Activated CD8-positive, alpha-beta memory T cell treated with anti-CD3 and anti-CD28 coated beads for 4 hours (primary cell): Measurements from ENCODE around the gene SCLT1.
"Not testable (repeated sequence)": the region's sequence is repeated elsewhere in the genome, so short reads cannot be mapped to it uniquely, and the experiment has no call there.

Source experiments
- DNase-seq, 2 donors: peaks; one replicate each; pipeline ENCODE4 v3.0.0-alpha.2; 2020; ENCODE audit warnings: low read depth in 2 of 2

SCLT1 gene

GRCh38 chr4:129077326-129077725 lies 16.0 kb downstream of the SCLT1 start:
- no peak for DNase-seq

DNA sequence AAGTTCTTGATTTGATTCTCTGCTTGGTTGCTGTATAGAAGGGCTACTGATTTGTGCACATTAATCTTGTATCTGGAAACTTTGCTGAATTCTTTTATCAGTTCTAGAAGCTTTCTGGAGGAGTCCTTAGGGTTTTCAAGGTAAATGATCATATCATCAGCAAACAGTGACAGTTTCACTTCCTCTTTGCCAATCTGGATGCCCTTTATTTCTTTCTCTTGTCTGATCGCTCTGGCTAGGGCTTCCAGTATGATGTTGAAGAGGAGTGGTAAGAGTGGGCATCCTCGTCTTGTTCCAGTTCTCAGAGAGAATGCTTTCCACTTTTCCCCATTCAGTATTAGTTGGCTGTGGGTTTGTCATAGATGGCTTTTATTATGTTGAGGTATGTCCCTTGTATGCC lies 23.8 kb downstream of the SCLT1 start:
- DNase-seq = not testable (repeated sequence)

DNA sequence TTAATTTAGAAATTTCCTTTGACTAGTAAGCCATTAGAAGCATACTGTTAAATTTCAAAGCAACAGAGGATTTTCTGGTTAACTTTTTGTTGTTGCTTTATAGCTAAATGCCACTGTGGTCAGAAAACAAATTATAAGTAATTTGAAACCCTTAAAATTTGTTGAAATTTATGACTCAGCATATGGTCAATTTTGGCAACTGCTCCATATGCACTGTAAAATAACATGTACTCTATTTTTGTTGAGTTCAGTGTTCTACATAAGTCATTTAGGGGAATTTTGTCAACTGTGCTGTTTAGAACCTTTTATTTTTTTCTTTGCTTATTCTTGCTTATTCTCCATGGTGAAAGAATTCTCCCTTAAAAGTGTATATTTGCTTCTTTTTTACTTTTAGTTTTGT lies 28.6 kb downstream of the SCLT1 start:
- no peak for DNase-seq

- no peak for DNase-seq
These were observed 29.7 kb downstream of the SCLT1 start for GRCh38 chr4:129063640-129064039.

DNA sequence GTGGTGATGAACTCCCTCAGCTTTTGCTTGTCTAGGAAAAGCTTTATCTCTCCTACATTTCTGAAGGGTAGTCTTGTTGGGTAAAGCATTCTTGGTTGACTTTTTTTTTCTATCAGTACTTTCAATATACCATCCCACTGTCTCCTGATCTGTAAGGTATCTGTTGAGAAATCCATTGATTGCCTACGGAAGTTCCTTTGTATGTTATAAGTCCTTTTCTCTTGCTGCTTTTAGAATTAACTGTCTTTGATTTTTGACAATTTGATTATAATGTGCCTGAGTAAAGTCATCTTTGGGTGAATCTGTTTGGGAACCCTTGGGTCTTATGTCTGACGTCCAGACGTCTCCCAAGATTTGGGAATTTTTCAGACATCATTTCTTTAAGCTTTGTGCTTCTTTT lies 30.8 kb downstream of the SCLT1 start:
- DNase-seq = no peak

DNA sequence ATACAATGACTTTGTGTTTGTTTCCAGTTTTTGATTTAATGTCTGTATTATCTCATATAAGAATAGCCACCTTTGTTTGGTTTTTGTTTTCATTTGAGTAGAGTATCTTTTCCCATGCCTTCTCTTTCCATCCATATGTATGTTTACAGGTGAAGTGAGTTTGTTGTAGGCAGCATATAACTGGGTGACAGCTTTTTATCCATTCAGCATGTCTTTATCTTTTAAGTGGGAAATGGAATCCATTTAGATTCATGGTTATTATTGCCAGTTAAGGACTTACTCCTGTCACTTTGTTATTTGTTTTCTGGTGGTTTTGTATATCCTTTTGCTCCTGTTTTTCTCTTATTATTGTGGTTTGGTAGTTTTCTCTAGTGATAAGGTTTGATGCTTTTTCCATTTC lies 34.3 kb downstream of the SCLT1 start:
- no peak for DNase-seq

GRCh38 chr4:129046055-129046959 lies 47.0 kb downstream of the SCLT1 start:
- no peak for DNase-seq

DNA sequence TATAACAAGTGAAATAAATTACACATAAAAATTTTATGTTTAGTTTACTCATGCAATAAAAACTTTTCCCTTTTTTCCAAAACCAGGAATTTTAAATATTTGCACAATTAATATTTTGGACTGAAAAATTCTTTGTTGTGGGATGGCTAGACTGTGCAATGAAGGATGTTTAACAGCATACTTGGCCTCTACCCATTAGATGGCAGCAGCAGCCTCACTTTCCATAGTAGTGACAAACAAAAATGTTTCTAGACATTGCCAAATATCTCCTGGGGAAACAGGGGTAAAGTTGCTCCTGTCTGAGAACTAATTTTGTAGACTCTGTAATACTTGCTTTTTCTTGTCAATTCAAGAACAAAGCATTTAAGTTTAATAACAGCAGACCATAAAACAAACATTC lies 49.8 kb downstream of the SCLT1 start:
- no peak for DNase-seq

DNA sequence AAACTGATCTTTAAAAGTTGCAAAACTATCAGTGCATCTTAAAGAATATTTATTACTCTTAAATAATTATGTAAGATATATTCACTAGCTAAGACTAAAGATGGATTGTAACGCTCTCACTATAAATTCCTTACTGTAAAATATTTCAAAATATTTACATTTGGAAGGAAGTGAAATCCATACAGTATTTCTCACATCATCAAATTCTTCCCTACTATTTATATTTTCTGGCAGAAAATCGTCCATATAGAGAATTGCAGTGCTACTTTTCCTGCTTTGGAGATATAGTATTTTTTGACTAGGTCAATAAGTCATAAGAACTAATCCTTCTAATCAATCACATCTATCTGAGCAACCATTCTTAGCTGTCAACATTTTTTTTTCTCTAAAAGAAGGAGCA lies 52.9 kb downstream of the SCLT1 start:
- DNase-seq = no peak

DNA sequence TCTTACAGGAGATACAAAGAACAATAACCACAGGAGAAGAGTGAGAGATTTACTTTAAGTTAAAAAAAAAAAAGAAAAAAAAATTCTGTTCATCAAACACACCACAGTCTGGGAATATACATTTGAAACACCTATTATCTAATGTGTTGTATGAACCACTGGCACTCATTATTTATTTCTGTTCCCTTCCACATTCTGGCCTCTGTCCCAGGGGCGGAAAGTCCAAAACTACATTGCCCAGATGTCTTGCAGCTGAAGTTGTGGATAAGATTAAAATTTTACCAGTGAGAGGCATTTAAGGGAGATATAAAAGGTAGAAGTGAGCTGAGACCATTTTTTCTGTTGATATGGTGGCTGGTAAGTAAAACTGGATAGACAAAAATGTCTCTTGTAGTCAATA lies 56.2 kb downstream of the SCLT1 start:
- no peak for DNase-seq

DNA sequence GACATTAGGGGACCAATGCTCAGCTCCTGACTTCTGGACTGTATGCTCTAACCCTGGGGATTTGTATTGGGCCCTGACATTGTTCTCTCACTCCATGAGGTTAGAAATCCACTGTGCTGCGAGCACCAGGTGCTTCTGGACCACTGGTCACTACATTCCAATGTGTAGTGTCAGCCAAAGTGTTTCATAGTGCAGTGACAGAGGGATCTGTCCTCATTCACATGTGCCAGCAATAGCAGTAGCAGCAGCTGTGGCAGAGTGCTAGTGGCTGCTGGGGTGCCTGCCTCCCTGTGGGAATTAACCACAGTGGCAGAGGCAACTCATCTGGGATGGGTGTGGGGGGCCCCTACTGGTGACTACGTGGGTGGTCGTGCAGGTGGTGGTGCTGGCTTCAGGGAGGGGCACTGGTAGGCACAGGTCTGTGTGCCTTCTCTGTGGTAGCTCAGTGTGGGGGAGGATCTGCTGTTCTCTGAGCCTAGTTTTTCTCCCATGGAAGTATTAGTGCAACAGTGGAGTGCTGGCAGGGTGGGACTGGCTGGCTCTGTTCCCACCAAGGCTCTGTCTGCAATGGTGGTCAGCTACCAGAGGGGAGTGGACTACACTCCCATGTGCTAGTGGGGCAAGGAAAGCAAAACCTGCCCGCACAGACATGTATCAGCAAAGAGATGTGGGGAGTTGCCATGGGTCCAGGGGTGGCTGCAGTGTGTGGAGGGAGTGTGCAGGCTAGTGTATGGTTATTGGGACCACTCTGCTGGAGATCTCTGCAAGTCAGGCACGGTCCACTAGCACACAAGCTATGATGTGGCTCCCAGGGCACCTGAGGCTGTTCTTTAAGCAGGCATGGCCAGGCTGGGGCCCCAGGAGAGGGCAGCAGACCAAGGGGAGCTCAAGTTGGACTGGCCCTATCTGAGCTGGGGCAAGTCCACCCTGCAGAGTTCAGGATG lies 78.5 kb downstream of the SCLT1 start:
- DNase-seq = no peak

DNA sequence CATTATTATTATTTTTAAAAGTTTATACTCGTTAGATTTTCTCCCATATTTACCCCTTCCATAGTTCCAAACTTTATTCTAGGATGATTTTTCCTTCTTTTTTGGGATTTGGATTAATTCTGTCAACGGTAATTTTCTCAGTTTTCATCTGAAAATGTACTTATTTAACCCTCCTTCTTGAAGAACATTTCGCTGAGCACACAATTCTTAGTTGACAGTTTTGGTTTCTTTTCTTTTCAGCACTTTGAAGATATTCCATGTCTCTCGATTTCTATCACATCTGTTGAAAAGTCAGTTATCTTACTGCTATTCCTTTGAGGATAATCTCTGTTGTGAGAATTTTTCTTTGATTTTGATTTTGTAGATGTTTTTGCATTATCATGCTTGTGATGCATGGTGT lies 85.2 kb downstream of the SCLT1 start:
- DNase-seq = no peak

DNA sequence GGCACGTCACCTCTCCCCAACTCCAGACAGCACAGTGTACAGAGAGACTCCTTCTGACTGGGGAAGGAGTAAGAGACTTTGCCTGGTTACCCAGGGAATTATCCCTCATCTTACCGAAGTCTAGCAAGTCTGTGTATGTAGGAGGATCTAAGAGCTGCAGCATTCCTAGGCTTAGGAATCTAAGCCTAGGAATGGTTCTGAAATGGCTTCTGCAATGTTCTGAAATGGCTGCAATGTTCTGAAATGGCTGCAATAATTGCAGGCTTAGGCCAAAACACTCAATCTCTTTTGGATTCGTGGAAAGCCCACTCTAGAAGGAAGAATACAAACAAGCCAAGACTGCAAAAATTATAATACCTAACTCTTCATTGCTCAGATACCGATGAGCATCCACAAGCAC lies 106.4 kb downstream of the SCLT1 start:
- DNase-seq = no peak

DNA sequence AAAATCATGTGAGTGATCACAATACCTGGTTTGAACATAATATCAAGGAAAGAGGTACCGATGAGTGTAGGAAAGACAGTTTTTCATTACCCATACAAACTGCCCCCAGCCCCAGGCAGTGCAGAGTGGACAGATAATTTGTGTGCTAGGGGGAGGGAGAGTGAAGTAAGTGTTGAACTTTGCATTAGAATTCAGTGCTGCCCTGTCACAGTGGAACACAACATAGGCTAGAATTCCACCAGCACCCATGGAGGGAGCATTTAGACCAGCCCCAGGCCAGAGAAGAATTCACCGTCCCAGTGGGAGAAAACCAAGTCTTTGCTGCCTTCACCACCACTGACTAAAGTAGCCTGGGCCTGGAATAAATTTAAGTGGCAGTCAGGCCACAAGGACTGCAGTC lies 107.3 kb downstream of the SCLT1 start:
- no peak for DNase-seq

DNA sequence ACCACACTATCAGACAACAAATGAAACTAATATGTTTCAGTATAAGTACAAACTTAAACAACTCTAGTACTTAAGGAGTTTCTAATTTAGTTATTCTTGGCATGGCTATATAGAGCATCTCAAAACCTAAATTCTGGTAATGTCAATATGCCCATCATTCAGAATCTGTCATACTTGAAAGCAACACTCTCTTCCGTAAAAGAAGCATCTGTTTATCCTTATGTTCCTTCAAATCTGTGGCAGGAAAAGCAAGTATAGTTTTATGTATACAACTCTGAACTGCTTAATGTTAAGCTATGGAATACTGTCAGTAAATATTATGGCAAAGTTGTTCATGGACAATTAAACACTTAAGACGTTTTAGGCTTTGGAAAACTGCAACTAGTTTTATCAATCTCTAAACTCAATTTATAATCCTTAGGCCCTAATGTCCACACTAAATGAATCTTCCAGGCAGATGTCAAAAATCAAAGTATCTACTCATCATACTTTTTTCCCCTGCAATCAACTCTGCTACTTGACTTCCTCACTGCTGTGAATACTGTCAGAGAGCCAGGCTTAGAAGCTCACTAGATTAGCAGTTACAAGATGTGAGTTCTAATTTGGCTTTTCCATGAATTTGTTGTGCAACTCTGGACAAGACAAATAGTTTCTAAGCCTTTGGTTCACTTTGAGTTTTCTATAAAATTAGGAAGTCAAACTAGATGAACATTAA lies 109.4 kb downstream of the SCLT1 start:
- no peak for DNase-seq

GRCh38 chr4:128981377-128981776 lies 112.0 kb downstream of the SCLT1 start:
- no peak for DNase-seq

DNA sequence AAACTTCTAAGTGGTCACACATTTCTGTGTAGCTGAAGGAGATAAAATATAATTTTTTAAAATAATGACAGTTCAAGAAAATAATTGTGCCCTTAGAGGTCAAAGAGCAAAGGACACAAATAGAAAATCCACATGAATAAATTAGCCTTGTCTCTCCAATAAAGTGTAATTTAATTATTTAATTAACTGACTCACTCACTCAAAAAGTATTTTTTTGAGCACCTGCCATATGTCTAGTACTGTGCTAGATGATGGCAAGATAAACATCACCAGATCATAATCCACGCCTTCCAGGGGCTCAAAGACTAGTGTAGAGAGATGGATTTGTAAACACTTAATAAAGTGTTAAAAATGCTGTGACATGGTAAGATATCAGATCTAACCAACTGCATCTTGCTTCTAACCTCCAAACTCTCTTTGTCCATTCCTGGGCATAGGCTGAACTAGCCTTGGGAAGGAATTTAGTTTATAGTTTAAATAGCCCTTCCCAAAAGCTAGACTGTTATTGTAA lies 112.5 kb downstream of the SCLT1 start:
- DNase-seq = no peak

GRCh38 chr4:128979934-128980333 lies 113.4 kb downstream of the SCLT1 start:
- DNase-seq = no peak

GRCh38 chr4:128978985-128979384 lies 114.4 kb downstream of the SCLT1 start:
- no peak for DNase-seq

GRCh38 chr4:128974136-128974581 lies 119.2 kb downstream of the SCLT1 start:
- DNase-seq = no peak

GRCh38 chr4:128973384-128973783 lies 120.0 kb downstream of the SCLT1 start:
- DNase-seq = no peak

- no peak for DNase-seq
These were observed 131.9 kb downstream of the SCLT1 start for GRCh38 chr4:128961405-128961804.
